Measurements from ENCODE around the gene ATP6V1F.

ATP6V1F gene, protein sequence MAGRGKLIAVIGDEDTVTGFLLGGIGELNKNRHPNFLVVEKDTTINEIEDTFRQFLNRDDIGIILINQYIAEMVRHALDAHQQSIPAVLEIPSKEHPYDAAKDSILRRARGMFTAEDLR

DNA sequence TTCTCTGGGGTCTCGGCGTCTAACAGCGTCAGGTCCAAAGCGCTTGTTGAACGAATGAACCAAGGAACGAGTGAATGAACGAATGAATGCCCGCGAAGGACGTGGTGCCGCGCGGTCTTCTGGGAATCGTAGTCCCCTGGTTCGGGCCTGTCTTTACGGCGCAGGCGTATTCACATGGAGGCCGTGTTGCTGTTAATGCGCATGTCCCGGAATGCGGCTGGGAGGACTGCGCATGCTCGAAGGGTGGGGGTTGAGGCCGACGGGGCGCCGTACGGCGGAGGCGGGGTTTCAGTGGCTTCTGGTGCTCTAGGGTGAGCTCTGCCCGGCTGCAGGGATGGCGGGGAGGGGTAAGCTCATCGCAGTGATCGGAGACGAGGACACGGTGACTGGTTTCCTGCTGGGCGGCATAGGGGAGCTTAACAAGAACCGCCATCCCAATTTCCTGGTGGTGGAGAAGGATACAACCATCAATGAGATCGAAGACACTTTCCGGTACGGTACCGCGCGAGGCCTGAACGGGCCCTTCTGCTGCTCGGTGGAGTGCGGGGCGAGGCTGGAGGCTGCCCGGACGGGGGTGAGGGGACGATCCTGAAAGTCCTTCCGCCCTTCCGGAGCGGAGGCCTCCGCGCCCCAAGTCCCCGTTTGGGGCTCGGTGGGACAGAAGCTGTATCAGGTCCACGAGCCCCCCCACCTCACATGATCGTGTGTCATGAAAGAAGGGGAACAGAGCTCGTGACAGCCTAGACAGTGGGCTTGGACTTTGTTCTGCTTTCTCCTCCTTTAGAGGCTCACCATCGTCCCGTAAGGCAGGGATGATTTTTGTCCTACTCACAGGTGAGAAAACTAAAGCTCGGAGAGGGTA lies at the start of gene ATP6V1F:
ATP6V1F (plus strand) TSS at position 286 of the 862 bp plus-strand sequence; CDS start at position 335, 49 bp downstream.
- DNase-seq (ENCODE audit: low read depth): peak; percentile 99

DNA sequence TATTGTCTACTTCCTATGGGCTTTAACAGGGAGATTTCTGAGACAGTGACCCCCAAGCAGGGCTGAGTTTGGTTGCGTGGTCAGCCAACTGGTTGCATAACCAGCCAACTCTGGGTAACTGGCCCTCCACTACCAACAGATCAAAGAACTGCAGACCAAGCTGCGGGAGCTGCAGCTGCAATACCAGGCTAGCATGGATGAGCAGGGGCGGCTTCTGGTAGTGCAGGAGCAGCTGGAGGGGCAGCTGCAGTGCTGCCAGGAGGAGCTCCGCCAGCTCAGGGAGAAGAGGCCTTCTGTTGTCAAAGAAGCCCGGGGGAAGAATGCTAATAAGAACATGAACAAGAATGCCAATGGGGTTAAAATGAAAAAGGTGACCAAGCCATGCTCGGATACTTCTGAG lies 48.2 kb upstream of the ATP6V1F start:
- no peak for DNase-seq (ENCODE audit: low read depth)

DNA sequence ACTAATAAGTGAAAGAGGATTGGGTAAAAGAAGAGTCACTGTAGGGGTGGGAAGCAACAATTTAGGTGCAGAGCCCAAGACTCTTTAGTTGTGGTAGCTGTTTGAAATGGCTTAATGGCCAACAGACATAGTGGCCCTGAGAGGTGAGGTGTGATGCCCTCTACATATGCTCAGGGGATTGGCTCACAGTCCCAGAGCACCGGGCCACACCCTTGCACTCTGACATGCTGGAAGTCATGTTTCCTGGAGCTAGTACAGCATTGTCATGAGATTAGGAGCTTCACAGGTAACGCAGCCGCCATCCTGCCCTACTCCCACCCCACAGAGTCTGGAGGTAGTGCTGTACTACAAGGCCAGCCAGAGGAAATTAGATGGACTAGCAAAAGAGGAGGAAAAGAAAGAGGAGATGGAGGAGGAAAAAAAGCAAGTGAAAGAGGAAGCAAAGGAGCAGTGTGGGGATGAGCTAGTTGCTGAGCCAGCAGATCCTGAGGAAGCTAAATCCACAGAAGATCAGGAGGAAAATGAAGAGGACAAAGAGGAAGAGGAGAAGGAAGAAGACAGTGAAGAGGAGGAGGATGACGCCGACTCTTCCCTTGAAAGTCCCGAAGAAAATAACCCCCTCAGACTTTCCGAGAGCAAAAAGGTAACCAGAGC lies 47.2 kb upstream of the ATP6V1F start:
- DNase-seq (ENCODE audit: low read depth): no peak

DNA sequence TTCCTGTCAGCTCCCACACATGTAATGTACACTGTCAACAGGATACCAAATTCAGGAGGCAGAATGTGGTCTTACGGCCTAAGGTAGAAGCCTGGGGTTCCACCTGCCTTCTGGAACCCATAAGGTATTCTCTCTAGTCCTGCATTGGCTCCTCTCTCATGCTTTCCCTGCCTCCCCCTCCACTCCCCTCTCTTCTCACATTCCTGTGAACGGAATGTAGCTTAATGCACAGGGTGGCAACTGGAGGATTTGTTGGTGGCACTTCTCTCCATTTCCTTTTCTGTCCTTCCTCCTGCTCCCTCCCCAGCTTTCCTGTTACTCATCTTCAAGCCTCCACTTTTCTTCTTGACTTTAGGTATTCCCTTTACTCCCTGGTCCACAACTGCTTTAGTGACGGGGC lies 44.0 kb upstream of the ATP6V1F start:
- DNase-seq (ENCODE audit: low read depth): no peak

DNA sequence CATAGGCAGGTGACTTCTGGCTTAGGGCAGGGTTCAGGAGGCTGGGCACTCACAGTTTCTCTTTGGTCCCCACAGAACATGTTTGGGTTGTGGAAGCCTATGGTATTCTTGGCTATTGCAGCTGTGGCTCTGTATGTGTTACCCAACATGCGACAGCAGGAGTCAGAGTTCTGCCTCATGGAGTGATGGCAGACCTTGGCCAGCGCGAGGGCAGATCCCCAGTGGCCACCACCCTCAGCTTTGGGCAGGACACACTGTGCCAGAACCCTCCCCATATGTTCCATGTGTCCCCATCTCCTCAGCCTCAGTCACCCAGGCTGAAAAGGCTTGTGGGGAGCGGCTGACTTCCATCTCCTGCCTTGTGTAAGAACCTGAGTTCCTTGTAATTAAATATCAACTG lies 40.9 kb upstream of the ATP6V1F start:
- DNase-seq (ENCODE audit: low read depth): no peak

DNA sequence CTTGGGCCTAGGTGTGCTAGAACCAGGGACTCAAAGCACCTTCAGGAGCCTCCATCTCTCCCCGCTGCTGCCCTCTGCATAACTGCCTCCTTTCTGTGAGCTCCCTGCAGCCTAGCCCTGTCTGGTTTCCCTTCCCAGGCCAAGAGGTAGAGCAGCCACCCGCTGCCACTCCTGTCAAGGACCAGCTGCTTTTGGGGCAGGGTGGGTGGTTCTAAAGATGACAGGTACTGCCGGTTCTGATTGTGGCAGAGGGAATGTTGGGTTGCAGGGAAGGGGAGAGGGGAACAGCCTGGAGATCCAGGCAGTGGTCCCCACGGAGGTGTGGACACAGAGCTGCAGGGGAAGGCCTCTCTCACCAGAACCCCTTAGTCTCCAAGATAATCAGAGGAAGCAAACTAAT lies 36.1 kb upstream of the ATP6V1F start:
- DNase-seq (ENCODE audit: low read depth): no peak

DNA sequence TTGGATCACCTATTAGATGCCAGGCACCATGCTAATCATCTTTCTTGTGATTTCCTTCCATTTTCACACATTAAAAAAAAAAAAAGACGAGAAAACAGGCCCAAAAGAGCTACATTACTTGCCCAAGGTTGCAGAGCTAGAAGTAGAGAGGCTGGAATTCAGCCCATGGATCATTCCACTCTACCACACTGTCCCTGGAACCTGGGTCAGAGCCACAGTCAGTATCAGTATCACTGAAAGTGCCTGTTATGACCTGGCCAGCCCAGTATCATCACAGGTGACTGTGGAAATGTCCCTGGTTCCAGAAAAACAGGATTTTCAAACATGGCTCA lies 35.8 kb upstream of the ATP6V1F start:
- no peak for DNase-seq (ENCODE audit: low read depth)

DNA sequence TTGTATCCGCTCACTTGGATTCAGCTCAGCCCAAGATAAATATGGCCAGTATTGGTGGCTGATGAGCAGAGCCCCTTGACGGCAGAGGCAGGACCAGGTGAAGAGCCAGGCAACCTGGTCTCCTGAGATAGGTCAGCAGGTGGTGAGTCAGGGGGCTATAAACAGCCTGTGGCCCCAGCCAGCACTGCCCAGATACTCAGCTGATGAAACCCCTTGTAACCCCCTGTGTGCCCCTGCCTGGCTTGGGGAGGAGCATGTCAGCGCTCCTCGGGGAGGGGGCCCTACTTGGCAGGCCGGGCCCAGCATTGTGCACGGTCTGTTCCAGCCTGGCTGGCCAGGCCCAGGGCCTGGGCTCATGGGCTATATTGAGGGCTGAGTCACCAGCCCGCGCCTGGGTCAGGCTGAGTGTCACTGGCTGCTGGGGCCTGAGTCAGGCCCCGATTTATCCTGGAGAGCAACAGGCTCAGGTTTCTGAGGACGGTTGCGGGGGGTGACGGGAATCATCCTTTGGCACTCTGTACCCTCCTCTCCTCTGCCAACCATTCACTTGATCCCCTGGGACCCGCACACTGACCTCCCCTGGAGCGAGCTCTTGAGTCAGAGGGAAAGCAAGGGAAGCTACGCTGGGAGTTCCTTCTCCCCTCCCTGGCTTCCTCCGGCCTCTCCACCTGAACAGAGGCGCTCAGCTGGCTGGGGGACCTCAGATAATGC lies 35.3 kb upstream of the ATP6V1F start:
- DNase-seq (ENCODE audit: low read depth): no peak

DNA sequence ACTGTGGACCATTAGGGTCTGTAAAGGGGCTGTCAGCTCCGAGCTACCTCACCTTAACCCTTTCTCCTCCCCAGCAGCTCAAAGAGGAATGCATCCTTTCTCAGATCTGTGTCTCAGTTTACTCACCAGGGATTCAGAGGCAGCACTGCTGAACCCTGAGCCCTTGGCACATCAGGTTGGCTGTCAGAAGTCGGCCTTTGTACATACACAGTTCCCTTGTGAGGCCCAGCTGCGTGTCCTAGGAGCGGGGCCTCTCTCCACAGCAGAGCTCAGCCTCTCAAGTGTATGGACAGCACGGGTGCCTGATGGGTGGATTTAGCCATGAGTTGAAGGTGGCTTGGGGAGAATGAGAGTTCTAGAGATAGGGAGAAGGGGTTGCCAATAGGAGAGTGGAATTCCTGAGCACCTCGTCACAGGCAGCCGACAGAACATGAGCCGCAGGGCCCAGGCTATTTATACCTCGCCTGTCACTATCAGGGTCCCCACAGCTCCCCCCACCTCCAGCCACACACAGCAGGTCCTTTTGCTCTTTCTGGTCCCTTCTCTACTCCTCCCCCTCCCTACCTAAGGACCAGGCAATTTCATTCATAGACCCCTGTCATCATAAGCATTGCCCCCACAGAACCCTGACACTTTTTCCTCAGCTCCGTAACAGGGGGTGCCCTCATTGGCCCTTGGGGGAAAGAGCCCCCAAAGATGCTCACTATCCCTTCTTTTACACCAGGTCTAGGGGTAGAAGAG lies 34.5 kb upstream of the ATP6V1F start:
- DNase-seq (ENCODE audit: low read depth): no peak

DNA sequence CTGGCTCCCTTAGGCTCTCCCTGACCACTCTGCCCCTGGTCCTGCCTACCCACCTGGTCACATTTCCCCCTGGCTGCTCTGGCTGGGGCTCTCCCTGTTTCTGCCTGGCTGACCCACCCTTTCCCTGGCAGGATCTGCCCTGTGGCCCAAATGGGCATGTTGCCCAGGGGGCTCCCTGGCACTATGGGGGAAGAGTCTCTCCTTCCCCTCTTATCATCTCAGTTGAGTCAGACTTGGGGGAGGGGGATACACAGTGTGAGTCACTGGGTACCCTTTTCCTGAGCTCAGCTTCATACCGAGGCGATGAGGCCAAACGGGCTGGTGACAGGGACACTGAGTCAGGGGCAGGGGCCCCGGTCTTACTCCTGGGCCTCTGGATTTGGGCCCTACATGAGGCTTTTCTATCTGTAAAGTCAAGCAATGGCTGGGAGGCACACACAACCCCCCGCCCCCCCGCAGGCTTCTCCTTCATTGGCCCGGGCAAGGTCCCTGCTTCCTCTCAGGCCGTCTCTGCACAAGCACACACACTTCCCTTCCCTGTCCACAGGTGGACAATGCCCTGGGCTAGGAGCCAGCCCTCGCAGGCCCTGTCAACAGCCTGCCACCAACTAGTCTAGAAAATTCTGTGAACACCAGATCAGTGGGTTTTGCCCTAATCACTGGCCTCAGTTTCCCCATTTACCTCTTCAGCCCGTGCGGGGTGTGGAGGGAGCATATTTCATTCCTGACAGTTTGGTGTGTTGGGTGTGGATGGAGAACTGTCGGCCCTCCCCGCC lies 33.1 kb upstream of the ATP6V1F start:
- no peak for DNase-seq (ENCODE audit: low read depth)

DNA sequence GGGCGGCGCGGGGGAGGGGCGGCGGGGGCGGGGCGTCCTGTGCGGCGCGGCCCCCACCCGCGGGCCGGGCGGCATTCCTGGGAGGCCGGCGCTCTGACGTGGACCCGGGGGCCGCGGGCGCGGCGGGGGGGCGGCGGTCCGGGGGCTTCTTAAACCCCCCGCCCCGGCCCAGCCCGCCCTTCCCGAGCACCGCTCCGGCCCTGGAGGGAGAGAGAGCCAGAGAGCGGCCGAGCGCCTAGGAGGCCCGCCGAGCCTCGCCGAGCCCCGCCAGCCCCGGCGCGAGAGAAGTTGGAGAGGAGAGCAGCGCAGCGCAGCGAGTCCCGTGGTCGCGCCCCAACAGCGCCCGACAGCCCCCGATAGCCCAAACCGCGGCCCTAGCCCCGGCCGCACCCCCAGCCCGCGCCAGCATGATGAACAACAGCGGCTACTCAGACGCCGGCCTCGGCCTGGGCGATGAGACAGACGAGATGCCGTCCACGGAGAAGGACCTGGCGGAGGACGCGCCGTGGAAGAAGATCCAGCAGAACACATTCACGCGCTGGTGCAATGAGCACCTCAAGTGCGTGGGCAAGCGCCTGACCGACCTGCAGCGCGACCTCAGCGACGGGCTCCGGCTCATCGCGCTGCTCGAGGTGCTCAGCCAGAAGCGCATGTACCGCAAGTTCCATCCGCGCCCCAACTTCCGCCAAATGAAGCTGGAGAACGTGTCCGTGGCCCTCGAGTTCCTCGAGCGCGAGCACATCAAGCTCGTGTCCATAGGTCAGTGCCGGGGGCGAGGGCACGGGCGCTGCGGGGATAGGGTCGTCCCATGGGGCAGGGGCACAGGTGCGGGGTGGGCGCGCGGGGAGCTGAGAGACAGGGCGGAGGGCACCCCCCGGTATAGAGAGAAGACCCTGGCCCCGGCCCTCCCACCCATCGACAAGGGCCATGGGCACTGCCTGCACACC lies 32.2 kb upstream of the ATP6V1F start, which contains the start of gene FLNC:
FLNC (plus strand) TSS at position 176 of the 947 bp plus-strand sequence; CDS start at position 408, 232 bp downstream.
- peak; percentile 15 for DNase-seq (ENCODE audit: low read depth)

DNA sequence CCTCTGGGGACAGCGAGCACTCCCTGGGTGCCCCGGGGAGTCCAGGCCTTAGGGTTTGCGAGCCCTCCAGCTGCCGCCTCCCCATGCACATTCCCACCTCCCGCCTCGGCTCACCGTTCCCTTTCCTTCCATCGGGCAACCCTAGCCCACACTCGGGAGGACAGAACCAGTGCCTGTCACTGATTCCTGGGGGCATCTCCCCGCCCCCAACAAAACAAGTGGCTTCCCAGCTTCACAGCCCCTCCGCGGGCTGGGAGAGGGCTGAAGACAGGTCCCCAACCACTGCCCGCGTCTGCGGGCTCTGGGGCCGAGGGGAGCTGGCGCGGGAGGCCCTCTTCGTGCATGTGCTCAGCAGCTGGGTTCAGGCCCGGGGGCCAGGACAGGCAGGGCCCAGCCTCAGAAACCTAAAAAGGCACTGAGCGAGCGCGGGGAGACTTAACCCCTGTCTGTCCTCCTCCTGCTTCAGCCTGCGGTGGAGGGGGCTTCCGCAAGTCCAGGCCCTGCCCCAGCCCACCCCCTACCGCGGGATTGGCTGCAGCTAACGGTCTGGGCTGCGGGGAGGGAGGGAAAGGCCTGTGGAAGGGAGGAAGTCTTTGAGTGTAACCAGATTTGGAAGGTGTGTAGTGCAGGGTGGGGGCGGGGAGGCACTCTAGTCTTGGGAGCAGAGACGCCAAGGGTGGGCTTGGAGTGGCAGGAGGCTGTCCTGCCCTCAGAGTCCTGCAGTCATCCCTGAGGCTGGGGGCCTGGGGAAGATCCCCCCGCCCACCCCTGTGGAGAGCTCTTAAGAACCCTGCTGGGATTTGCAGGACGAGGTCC lies 31.3 kb upstream of the ATP6V1F start:
- no peak for DNase-seq (ENCODE audit: low read depth)

DNA sequence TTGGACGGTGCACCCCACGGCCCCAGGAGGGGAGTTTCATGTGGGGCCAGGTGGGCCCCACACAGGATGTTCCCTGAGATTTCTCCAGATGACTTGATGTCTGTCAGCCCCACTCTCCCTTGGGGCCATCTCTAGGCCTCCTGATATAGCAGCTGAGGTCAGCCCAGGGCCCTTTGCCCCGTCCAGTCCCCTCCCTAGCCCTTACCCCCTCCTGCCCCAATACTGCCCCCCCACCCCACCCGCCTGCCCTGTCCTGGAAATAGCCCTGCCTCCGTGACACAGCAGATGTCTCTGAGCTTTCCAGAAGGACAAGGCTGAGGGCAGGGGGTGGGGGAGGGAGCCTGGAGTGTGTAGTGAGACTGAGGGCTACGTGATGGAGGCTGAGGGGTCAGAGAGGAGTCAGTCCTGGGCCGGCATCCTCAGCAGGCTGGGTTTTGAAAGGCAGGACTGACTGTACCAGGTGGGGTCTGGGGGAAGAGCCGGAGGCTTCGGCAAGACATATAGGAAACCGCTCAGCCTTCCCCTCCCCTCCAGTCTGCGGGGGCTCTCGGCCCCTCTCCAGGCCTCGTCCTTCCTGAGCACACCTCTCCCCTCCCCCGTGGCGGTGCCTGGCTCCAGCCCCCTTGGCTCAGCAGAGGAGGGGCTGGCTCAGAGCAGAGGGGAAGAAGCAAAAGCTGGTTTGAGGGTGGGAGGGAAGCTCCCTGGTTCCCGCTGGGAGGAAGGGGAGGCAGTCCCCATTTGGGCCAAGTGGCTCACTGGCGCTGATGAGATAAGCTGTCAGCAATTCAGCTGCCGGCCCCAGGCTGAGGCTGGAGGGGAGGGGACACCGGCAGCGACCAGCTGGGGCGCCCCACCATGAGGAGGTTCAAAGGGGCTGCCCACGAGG lies 30.4 kb upstream of the ATP6V1F start:
- no peak for DNase-seq (ENCODE audit: low read depth)

DNA sequence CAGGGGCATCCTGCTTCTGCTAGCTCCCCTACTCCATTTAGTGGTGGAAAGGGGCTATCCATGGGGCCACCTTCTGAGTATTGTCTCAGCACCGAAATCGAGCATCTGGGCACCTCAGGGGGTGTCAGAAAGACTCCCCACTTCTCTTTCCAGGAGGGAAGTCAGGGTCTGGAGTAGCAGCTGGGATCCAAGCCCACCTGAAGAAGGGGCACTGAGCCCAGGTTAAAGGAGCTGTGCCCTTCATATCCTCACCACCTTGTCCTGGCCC lies 29.8 kb upstream of the ATP6V1F start:
- no peak for DNase-seq (ENCODE audit: low read depth)

DNA sequence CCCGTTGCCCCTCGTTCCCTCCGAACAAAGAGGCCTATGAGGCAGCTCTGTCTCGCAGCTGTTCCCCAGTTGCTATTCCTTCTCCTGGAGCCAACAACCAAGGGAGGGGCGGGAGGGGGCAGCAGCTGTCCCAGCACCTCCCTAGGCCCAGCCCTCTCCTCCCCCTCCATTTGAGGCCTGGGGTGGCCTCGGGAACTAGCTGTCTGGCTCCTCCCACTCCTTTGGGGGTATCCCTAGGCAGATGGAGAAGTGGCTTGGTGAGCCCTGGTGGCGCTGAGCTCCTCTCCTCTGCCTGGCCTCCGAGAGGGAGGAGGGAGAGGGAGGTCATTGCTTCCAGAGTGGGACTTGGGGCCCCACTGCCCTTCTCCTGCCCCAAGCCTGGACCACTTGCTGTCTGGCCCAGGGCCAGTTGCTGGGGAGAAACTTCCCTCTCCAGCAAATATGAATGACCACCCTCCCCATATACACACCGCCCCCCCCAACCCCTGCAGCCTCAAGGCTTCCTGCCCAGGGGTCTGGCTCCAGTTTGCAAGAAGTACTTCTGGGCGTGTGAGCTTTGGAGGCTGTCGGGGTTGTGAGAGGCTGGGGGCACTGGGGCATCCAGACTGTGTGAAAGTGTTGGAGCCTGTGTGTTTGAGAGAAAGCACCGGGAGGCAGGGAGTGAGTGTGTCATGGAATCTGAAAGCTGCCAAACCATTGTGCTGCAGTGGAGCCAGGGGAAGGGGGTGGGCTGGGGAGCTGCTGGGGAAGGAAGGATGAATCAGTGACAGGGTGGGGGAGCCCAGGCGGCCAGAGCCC lies 29.3 kb upstream of the ATP6V1F start:
- no peak for DNase-seq (ENCODE audit: low read depth)

DNA sequence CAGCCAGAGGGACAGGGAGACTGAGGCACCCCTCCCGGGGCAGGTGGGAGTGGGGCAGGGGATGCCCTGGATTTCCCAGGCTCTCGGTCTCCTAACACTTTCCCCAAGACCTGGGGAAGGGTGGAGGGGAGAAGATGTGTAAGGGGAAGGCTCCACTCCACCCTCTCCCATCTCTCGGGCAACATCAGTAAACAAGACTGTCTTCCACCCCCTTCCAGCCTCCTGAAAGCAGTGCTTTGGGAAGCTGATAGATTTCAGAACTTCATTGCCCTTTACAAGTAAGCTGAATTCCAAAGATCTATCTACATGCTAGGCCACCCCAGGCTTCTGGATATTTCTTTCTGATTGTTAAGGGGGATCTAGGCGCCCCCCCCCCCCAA lies 28.7 kb upstream of the ATP6V1F start:
- no peak for DNase-seq (ENCODE audit: low read depth)

DNA sequence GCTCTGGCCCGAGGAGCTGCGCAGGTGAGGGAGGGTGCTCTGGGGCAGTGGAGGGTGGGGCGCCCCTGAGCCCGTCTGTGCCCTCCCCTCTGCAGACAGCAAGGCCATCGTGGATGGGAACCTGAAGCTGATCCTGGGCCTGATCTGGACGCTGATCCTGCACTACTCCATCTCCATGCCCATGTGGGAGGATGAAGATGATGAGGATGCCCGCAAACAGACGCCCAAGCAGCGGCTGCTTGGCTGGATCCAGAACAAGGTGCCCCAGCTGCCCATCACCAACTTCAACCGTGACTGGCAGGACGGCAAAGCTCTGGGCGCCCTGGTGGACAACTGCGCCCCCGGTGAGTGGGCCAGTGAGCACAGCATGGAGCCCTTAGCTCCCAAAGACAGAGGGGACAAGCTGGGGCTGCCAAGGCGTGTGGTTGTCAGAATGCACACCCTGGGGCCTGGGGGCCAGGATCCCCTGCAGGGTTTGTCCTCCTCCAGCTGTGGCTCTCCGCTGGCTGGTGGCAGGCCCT lies 27.4 kb upstream of the ATP6V1F start:
- no peak for DNase-seq (ENCODE audit: low read depth)
